HG03442 (cell line): ENCODE results near the gene LPAR1.
"Not testable (repeated sequence)": the region's sequence is repeated elsewhere in the genome, so short reads cannot be mapped to it uniquely, and the experiment has no call there.

Source experiments
- ATAC-seq: cut with Tn5 transposase; IDR thresholded peaks from one replicate; pipeline ENCODE4 v1.9.1; 2021; ENCODE audit warnings: mild to moderate bottlenecking, moderate library complexity; ENCODE audit not compliant: unreplicated experiment

The LPAR1 gene, protein sequence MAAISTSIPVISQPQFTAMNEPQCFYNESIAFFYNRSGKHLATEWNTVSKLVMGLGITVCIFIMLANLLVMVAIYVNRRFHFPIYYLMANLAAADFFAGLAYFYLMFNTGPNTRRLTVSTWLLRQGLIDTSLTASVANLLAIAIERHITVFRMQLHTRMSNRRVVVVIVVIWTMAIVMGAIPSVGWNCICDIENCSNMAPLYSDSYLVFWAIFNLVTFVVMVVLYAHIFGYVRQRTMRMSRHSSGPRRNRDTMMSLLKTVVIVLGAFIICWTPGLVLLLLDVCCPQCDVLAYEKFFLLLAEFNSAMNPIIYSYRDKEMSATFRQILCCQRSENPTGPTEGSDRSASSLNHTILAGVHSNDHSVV

DNA sequence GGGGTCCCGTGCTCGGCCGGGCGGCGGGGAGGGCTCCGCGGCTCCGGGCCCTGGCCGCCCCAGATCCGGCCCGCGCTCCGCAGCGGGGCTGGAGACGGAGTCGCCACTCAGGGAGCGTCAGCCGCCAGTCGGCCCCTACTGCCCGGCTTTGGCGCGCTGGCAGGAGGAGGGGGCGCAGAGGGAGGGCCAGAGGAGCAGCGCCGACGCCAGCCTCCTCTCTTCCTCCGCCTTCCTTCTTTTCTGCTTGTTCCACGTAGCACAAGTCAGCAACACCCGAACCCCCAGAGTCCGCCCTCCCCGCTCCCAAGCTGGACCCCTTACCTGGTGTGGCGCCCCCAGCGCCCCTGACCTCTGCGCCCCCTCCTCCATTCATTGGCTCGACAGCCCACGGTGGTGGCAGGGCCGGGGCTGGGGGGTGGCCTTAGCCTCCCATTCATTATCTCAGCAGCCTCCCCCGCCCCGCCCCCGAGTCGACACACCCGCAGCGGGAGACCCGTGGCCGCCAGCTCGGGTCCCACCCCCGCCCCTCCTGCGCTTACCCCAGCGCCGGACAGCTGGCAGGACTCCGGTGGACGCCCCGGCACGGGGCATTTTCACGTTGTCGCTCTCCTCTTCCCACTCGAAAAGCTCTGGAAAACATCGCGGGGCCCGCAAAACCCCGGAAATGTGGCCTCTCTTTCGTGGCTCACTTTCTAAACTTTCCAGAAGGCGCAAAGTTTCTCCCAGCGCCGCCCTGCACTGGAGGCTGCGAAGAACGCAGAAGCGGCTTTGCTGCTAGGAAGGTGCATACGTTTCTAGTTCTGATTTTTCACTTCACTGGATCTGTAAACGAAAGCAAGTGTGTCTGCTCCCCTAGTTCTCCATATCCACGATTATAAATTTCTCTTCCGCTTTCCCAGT is at the start of gene LPAR1:
Gene LPAR1 (minus strand): TSS at position 140 of the 900 bp plus-strand sequence. CDS start 66,353 bp downstream, outside the sequence.
- no peak for ATAC-seq

DNA sequence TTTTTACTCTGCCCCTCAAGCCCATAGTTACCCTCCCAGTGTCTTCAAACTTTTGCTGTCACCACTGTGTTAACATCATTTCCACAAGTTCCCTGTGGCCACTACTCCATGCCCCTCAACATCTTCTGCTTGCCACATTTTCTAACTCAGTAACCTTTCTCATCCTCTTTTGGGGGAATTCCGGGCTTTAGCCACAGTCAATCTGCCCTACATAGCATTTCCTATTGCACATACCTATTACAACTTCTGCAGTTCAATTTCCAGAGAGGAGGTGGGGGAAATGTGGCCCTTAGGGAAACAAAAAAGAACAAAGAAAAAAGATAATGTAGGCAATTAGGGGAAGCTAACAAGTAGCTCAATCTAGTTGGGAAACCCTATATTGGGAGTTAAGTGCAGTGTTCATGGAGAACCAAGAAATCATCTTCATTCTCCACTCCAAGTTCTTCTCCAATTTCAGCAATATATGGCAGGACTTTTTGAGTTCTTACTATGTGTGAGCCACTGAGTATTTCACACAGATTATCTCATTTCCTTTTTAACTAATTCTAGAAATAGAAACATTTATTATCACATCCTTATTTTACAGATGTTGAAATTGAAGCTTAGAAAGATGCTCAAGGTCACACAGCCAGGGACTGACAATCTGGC is 40.2 kb upstream of the LPAR1 start:
- peak; percentile 61 for ATAC-seq

DNA sequence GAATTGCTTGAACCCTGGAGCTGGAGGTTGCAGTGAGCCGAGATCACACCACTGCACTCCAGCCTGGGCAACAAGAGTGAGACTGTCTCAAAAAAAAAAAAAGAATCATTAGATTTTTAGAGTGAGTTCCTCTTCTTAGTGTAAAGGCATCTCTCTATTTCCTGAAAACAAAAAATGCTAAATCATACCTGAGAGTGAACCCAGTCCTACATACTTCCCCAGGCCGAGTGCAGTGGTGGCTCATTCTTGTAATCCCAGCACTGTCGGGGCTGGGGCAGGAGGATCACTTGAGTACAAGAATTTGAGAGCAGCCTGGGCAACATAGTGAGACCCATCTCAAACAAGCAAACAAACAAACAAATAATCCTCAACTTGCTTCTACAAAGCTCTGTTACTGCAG is 38.2 kb upstream of the LPAR1 start:
- no peak for ATAC-seq

DNA sequence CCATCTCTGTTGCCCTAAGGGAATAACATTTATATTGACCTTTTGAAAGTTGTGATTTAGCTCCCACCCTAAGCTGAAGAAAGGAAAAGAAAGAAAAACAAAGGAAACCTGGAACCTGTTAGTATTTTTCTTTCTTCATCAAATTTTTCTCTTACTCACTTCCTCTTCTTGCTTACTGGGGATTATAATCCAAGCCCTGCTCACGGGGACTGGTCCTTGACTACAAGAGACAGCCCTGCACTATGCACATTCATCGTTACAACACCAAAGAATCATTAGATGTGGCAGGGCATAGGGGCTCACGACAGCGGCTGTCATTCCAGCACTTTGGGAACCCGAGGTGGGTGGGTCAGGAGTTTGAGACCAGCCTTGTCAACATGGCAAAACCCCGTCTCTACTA is 37.8 kb upstream of the LPAR1 start:
- ATAC-seq, result no peak

GRCh38 chr9:111074395-111074794 is 36.1 kb upstream of the LPAR1 start:
- ATAC-seq, result no peak

DNA sequence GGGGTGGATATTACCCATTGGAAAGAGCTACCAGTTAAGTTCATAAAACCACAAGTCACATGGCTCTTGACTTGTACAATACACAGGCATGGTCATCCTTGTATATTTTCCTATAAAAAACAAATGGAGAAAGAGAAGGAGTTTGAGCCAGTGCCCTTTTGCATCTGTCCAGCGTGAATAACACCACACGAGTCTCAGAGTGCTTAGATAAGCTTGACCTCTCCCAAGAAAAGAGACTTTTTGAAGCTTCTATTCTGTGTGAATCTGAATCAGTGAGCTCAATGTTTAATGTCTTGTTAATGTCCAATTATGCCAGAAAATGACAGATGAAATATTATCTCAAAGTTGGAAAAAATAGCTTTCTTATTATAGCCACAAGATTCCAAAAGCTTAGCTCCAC is 30.9 kb upstream of the LPAR1 start:
- ATAC-seq, result no peak

DNA sequence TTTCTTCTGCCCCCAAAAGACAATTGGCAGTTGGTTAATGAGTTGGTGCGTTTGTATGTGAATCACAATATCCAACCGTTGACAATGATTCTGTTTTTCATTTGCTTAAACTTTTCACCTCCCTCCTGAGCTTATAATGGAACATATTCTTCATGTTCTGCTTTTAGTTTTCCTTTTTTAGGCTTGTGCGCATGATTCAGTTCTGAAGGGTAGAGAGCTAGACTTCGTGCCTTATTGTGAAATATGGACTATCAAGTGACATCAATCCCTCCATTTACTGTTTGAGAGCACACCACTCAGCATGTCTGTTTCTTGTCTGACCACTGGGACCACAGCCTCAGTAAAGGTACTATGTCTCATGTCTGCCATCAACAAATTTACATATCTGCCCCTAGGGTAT is 30.5 kb upstream of the LPAR1 start:
- no peak for ATAC-seq

DNA sequence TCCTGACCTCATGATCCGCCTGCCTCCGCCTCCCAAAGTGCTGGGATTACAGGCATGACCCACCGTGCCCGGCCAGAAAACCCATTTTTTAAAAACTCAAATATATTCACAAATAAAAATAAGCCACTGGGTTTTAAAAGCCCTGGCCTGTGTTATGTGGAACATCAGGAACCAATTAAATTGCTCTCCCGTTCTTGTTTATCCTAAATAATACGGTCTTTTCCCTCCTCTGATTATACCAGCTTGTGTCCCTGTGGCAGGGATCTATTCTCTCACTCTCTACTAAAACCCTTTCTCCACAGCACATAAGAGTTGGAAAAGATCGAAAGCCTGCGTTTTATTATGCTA is 30.1 kb upstream of the LPAR1 start:
- ATAC-seq, result no peak

GRCh38 chr9:111066468-111066867 is 28.2 kb upstream of the LPAR1 start:
- no peak for ATAC-seq

DNA sequence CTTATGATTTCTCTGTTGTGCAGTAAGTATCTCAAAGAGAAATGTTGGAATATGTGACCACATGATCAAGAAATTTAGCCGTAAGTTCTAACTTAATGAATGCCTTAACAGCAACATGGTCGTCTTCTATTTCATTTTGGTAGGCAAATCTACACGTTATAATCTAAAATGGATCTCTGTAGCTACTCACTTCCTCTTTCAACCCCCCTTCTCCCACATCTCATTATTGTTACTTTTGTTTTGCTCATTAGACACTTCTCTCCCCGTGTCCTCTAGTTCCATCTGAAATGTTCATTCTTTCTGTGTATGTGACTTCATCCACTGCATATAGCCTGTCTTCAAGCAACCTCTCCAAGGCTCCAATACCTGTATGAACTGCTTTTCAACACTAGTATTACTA is 27.1 kb upstream of the LPAR1 start:
- no peak for ATAC-seq

GRCh38 chr9:111064160-111064837 is 26.0 kb upstream of the LPAR1 start:
- no peak for ATAC-seq

DNA sequence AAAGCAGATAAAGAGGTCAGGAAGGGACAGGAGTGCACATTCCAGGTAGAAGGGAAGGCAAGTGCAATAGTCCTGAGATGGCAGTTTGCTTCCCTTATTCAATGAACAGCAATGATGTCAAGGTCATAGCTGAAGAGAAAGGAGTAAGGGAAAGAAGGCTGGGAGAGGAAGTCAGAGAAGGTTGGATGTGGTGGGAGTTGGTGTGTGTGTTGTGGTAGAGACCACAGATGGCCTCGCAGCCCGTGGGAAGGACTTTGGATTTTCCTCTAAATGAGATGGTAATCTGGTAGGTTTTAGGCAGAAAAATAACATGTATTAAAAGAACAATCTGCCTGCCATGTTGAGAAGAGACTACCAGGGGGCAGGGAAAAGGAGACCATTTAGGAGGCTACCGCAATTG is 25.1 kb upstream of the LPAR1 start:
- no peak for ATAC-seq

GRCh38 chr9:111058166-111058565 is 19.9 kb upstream of the LPAR1 start:
- no peak for ATAC-seq

GRCh38 chr9:111056538-111056937 is 18.3 kb upstream of the LPAR1 start:
- ATAC-seq, result no peak

- ATAC-seq, result no peak
Observed at GRCh38 chr9:111052791-111053190, 14.5 kb upstream of the LPAR1 start.

- ATAC-seq, result no peak
Observed at GRCh38 chr9:111051400-111051799, 13.1 kb upstream of the LPAR1 start.

GRCh38 chr9:111050819-111051218 is 12.5 kb upstream of the LPAR1 start:
- ATAC-seq, result no peak

DNA sequence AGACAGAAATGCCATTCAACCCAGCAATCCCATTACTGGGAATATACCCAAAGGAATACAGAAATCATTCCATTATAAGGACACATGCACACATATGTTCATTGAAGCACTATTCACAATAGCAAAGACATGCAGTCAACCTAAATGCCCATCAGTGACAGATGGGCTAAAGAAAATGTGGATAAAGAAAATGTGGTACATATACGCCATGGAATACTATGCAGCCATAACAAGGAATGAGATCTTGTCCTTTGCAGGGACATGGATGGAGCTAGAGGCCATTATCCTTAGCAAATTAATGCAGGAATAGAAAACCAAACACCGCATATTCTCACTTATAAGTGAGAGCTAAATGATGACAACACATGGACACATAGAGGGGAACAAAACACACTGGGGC is 9.0 kb upstream of the LPAR1 start:
- ATAC-seq, result not testable (repeated sequence)

DNA sequence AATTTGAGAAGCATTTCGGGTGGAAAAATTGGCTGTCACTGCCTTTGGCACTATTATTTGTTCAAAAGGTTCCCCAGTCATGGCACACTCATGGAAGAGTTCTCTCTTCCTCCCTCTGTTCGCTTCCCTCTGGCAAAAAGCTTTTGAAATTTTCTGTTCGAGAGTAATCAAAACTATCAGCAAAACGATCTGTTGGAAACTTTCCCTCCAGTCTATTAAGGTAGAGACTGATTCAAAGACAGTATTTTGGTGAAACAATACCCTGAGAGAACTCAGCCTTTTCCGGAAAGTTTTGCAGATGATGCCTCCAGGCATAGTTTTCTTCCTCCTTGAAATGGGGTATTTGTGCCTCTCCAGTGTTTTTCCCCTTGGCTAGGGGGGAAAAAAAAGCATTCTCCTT is 3.6 kb upstream of the LPAR1 start:
- no peak for ATAC-seq

DNA sequence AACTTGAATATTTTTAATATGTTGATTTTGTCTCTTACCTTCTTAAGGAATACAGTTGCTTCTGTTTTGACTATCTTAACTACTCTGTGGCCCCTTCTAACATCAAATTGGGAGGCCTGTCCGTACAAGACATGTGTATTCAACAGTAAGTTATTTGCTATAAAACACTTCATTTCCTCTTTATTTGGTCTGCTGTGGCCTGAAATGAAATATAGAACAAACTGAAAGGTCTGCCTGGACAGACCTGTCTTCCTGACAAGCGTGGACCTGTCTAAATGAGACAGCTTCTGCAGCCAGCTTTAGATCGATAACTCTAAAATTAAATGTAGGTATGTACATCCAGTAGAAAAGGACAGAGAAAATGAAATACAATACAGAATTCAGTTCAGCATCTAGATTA is 2.2 kb upstream of the LPAR1 start:
- ATAC-seq, result no peak

DNA sequence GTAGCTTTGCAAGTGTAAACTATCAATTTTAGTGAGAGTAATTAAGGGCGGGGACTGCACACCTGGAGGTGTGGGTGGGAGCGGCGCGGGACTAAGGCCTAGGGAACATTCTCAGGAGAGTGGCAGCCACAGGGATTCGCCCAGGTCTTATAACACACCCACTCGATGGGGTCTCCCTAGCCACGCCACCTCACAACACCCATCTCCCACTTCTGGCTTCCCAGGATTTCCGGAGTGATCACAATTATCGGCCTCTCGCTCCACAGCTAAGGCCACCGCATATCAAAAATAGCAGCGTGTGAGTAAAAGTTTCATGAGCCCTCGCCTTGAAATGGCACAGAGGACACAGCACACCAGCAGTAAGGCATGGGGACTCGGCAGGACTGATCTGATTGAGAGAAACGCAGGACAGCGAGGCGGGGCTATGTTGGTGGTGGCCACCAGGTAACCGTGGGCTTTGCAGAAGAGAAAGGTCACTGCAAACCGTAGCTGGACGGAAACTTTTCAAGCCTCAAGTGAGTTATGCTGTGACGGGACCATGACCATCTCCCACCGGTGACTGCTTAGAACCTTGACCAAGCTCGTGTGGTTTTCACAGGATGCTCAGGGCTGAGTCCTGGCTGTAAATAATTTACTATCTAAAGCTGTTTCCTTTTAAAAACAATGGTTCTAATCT is 1.1 kb upstream of the LPAR1 start:
- ATAC-seq, result peak; percentile 38
